DND-41 (cell line): ENCODE measurements around the gene PHF21B.
"Not testable (repeated sequence)": the region's sequence is repeated elsewhere in the genome, so short reads cannot be mapped to it uniquely, and the experiment has no call there.

Experiments used
- ATAC-seq: fragments of 200-7000 bp; cut with Tn5 transposase; 3 replicates; pipeline ENCODE4 v1.9.1; 2021; ENCODE audit warnings: low read depth; ENCODE audit not compliant: insufficient read depth
- DNase-seq: peaks from one replicate; pipeline ENCODE4 v3.0.0-alpha.2; 2020
- H2AFZ ChIP-seq: 2 replicates; pipeline ENCODE4 v1.6.0; 2012; ENCODE audit warnings: low read depth, low read length
- H3K27ac ChIP-seq: 2 replicates; pipeline ENCODE4 v1.5.1; 2012; ENCODE audit warnings: low read length, inconsistent platforms
- H3K27me3 ChIP-seq: fragments of 200-600 bp; sonication (generic); 2 replicates; pipeline ENCODE4 v1.6.0; 2012; ENCODE audit warnings: low read length, mild to moderate bottlenecking, inconsistent platforms; ENCODE audit not compliant: insufficient read depth, poor library complexity
- H3K36me3 ChIP-seq: 2 replicates; pipeline ENCODE4 v1.5.1; 2012; ENCODE audit warnings: low read length, inconsistent platforms; ENCODE audit not compliant: insufficient read depth
- H3K4me1 ChIP-seq: 2 replicates; pipeline ENCODE4 v1.5.1; 2012; ENCODE audit warnings: mild to moderate bottlenecking, low read length; ENCODE audit not compliant: insufficient read depth
- H3K4me2 ChIP-seq: 2 replicates; pipeline ENCODE4 v1.6.0; 2012; ENCODE audit warnings: mild to moderate bottlenecking, moderate library complexity, low read length, inconsistent platforms; ENCODE audit not compliant: insufficient read depth
- H3K4me3 ChIP-seq, 2 experiments: fragments of 200-600 bp in 1 of 2; shearing (Covaris generic) in 1 of 2; 2 replicates each; pipeline ENCODE4 v1.5.1; 2012 to 2016; ENCODE audit warnings: inconsistent platforms in 2 of 2, low read length in 2 of 2, mild to moderate bottlenecking in 2 of 2, low read depth in 1 of 2, moderate library complexity in 1 of 2
- H3K79me2 ChIP-seq: 2 replicates; pipeline ENCODE4 v1.6.0; 2012; ENCODE audit warnings: low read length, inconsistent platforms; ENCODE audit not compliant: insufficient read depth
- H3K9ac ChIP-seq: 2 replicates; pipeline ENCODE4 v1.6.0; 2012; ENCODE audit warnings: low read depth, mild to moderate bottlenecking, inconsistent platforms, low read length, moderate library complexity
- H3K9me3 ChIP-seq: 2 replicates; pipeline ENCODE4 v1.5.1; 2012; ENCODE audit warnings: low read length, moderate library complexity, mild to moderate bottlenecking, inconsistent platforms; ENCODE audit not compliant: insufficient read depth, severe bottlenecking
- H4K20me1 ChIP-seq: 2 replicates; pipeline ENCODE4 v1.6.0; 2012; ENCODE audit warnings: low read length; ENCODE audit not compliant: insufficient read depth
- CTCF ChIP-seq: IDR thresholded peaks from 2 replicates; pipeline ENCODE4 v1.5.1; 2012; ENCODE audit warnings: borderline replicate concordance, low read length, moderate library complexity, mild to moderate bottlenecking; ENCODE audit not compliant: poor library complexity, severe bottlenecking; ENCODE audit errors: extremely low read depth
- EZH2 ChIP-seq: IDR thresholded peaks from 3 replicates; pipeline ENCODE4 v1.6.1; 2012; ENCODE audit warnings: borderline replicate concordance, low read depth, mild to moderate bottlenecking, moderate library complexity, low read length, inconsistent platforms; ENCODE audit not compliant: severe bottlenecking

PHF21B gene

GRCh38 chr22:45055936-45056335 is 46.1 kb upstream of the PHF21B start:
- ATAC-seq (no peak), DNase-seq (no peak)
- no peaks in the 10 kb centered on the region for H3K9me3 ChIP-seq
- H4K20me1 ChIP-seq = no peaks in the 10 kb centered on the region
- no peaks in the 10 kb centered on the region for H3K79me2 ChIP-seq
- H3K9ac ChIP-seq = no peak overlapping the region
- no peak overlapping the region for H3K27ac ChIP-seq
- no peaks in the 10 kb centered on the region for H3K27me3 ChIP-seq
- TF ChIP-seq EZH2 = no peak
- TF ChIP-seq CTCF = no peak
- no peak overlapping the region for H2AFZ ChIP-seq
- H3K4me2 ChIP-seq = no peak overlapping the region
- no peak overlapping the region for H3K4me3 ChIP-seq
- H3K36me3 ChIP-seq = no peaks in the 10 kb centered on the region
- peaks cover 27% of the 10 kb centered on the region for H3K4me1 ChIP-seq

DNA sequence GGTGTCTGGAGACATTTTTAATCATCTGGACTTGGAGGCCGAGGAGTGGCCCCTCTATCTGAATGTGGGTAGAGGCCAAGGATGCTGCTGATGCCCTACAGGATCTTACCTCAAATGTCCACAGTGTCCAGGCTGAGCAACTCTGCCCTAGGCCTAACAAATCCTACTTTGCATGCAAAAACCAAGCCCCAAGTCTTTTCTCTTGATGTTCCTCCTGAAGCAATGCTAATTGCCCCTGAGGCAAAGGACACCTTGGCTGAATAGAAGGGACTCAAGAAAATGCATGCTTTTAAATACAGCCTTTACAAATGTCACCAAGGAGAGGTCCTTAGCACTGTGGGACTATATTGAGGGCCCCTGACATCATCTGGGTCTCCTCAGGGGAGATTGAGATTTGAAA is 43.8 kb upstream of the PHF21B start:
- Histone ChIP-seq H3K9ac (no peak overlapping the region), H4K20me1 (no peaks in the 10 kb centered on the region), H3K27ac (no peak overlapping the region), H3K36me3 (no peaks in the 10 kb centered on the region), H3K4me1 (peaks cover 16% of the 10 kb centered on the region), H2AFZ (no peak overlapping the region), H3K79me2 (no peaks in the 10 kb centered on the region), H3K4me3 (no peak overlapping the region), H3K27me3 (peaks cover 8% of the 10 kb centered on the region), H3K9me3 (no peaks in the 10 kb centered on the region), H3K4me2 (no peak overlapping the region)
- no peak for ATAC-seq
- no peak for TF ChIP-seq CTCF
- no peak for TF ChIP-seq EZH2
- DNase-seq = no peak

DNA sequence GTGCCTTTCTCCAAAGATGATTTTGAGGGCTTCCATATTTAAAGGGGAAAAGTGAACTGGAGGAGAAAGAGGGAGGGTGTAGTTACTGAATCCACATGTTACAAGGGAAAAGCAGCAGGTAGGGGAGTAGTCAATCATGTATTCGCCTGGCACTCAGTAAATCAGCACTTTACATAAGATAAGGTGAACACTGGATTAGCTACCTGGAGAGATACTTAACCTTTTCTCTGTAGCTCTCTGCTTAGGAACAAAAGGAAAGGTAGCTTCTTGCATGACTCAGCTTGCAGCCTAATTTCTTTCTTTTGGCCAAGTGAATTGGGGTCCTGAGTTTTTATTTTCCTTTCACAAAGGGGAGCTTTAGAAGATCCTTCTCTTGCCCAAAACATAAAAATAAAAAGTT is 43.3 kb upstream of the PHF21B start:
- Histone ChIP-seq H3K9me3 (no peaks in the 10 kb centered on the region), H2AFZ (no peak overlapping the region), H3K79me2 (no peaks in the 10 kb centered on the region), H3K27me3 (peaks cover 8% of the 10 kb centered on the region), H3K4me2 (no peak overlapping the region), H3K27ac (no peak overlapping the region), H3K4me3 (no peak overlapping the region), H3K9ac (no peak overlapping the region), H3K36me3 (no peaks in the 10 kb centered on the region), H3K4me1 (peaks cover 11% of the 10 kb centered on the region), H4K20me1 (no peaks in the 10 kb centered on the region)
- TF ChIP-seq CTCF (no peak), EZH2 (no peak)
- ATAC-seq (no peak), DNase-seq (no peak)

DNA sequence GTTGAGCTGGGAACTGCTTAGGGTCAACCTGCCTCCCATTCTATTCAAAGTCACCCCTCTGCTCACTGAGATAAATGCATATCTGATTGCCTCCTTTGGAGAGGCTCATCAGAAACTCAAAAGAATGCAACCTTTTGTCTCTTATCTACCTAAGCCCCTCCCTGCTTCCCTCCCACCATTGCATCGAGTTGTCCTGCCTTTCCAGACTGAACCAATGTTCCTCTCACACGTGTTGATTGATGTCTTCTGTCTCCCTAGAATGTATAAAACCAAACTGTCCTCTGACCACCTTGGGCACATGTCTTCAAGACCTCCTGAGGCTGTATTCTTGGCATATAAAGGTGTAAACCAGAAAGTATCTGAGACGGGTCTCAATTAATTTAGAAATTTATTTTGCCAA is 42.9 kb upstream of the PHF21B start:
- H3K9me3 ChIP-seq, DNase-seq, H3K4me1 ChIP-seq, H3K36me3 ChIP-seq, H3K4me2 ChIP-seq, H3K4me3 ChIP-seq, ATAC-seq, H4K20me1 ChIP-seq, H3K27me3 ChIP-seq, H3K27ac ChIP-seq, H3K79me2 ChIP-seq, H3K9ac ChIP-seq, H2AFZ ChIP-seq: not testable (repeated sequence)
